HG02870 (cell line): Measurements from ENCODE around the gene SLC13A3.

ENCODE experiments used
- ATAC-seq: cut with Tn5 transposase; IDR thresholded peaks from one replicate; pipeline ENCODE4 v1.9.1; 2021; ENCODE audit warnings: mild to moderate bottlenecking, moderate library complexity; ENCODE audit not compliant: unreplicated experiment

SLC13A3 gene

GRCh38 chr20:46638134-46638897, 12.9 kb downstream of the SLC13A3 start:
- no peak for ATAC-seq

GRCh38 chr20:46637427-46638133, 13.7 kb downstream of the SLC13A3 start:
- ATAC-seq: no peak

- no peak for ATAC-seq
Measured at GRCh38 chr20:46637020-46637419, 14.2 kb downstream of the SLC13A3 start.

GRCh38 chr20:46636514-46636913, 14.7 kb downstream of the SLC13A3 start:
- ATAC-seq: no peak

- ATAC-seq: no peak
Measured at GRCh38 chr20:46635514-46636136, 15.6 kb downstream of the SLC13A3 start.

GRCh38 chr20:46634528-46634927, 16.7 kb downstream of the SLC13A3 start:
- no peak for ATAC-seq

GRCh38 chr20:46631874-46632446, 19.3 kb downstream of the SLC13A3 start:
- no peak for ATAC-seq

GRCh38 chr20:46631212-46631869, 19.9 kb downstream of the SLC13A3 start:
- ATAC-seq: no peak

GRCh38 chr20:46630306-46630705, 21.0 kb downstream of the SLC13A3 start:
- ATAC-seq: no peak

- ATAC-seq: no peak
Measured at GRCh38 chr20:46629341-46629740, 21.9 kb downstream of the SLC13A3 start.

- no peak for ATAC-seq
Measured at GRCh38 chr20:46627234-46627633, 24.0 kb downstream of the SLC13A3 start.

GRCh38 chr20:46626758-46627157, 24.5 kb downstream of the SLC13A3 start:
- ATAC-seq: no peak

GRCh38 chr20:46625875-46626373, 25.3 kb downstream of the SLC13A3 start:
- no peak for ATAC-seq

- no peak for ATAC-seq
Measured at GRCh38 chr20:46624946-46625345, 26.3 kb downstream of the SLC13A3 start.

GRCh38 chr20:46622165-46622564, 29.1 kb downstream of the SLC13A3 start:
- no peak for ATAC-seq

GRCh38 chr20:46621492-46621891, 29.8 kb downstream of the SLC13A3 start:
- ATAC-seq: no peak

GRCh38 chr20:46619445-46619844, 31.8 kb downstream of the SLC13A3 start:
- ATAC-seq: no peak

- no peak for ATAC-seq
Measured at GRCh38 chr20:46618316-46619100, 32.8 kb downstream of the SLC13A3 start.

- no peak for ATAC-seq
Measured at GRCh38 chr20:46614503-46614902, 36.8 kb downstream of the SLC13A3 start.

- no peak for ATAC-seq
Measured at GRCh38 chr20:46610145-46610544, 41.1 kb downstream of the SLC13A3 start.
